K562 (cell line): Measurements from ENCODE around the gene UBE2M. TPM values are rescaled to one million over a fixed set of nuclear protein-coding genes. Genes with fewer than 3 reads are reported as not detected.

ENCODE experiments used
- BRF2 ChIP-seq: IDR thresholded peaks from 3 replicates; pipeline ENCODE4 v1.6.1; 2011; ENCODE audit warnings: borderline replicate concordance, mild to moderate bottlenecking; ENCODE audit not compliant: insufficient read length, insufficient read depth
- CBFA2T3 ChIP-seq: fragments of 450-650 bp; IDR thresholded peaks from 2 replicates; pipeline ENCODE4 v1.6.1; 2017
- CGGBP1 ChIP-seq: fragments of 250-450 bp; sonication (Bioruptor Pico); IDR thresholded peaks from 2 replicates; pipeline ENCODE4 v1.9.0; 2021; ENCODE audit warnings: mild to moderate bottlenecking
- CHCHD3 ChIP-seq: fragments of 250-450 bp; sonication (Bioruptor Pico); IDR thresholded peaks from 2 replicates; pipeline ENCODE4 v2.1.2; 2022; ENCODE audit warnings: mild to moderate bottlenecking
- EWSR1 ChIP-seq: fragments of 450-650 bp; IDR thresholded peaks from 2 replicates; pipeline ENCODE4 v1.6.1; 2018; ENCODE audit warnings: borderline replicate concordance, mild to moderate bottlenecking, low read depth, moderate library complexity; ENCODE audit not compliant: partially characterized antibody
- FIP1L1 ChIP-seq: fragments of 200-400 bp; formaldehyde crosslinking; IDR thresholded peaks from 2 replicates; pipeline ENCODE4 v1.6.1; 2018; ENCODE audit warnings: mild to moderate bottlenecking, low read depth, low read length; ENCODE audit not compliant: poor library complexity, severe bottlenecking
- HMG20B ChIP-seq: fragments of 250-450 bp; sonication (Bioruptor Pico); IDR thresholded peaks from 2 replicates; pipeline ENCODE4 v1.5.0; 2021; ENCODE audit warnings: mild to moderate bottlenecking
- ILF3 ChIP-seq: fragments of 450-650 bp; IDR thresholded peaks from 2 replicates; pipeline ENCODE4 v1.6.1; 2018; ENCODE audit warnings: antibody characterized with exemption, mild to moderate bottlenecking, moderate library complexity, borderline replicate concordance
- KHSRP ChIP-seq: fragments of 450-650 bp; IDR thresholded peaks from 2 replicates; pipeline ENCODE4 v1.6.1; 2017
- NCOR1 ChIP-seq: fragments of 450-650 bp; IDR thresholded peaks from 2 replicates; pipeline ENCODE4 v1.6.1; 2016; ENCODE audit warnings: mild to moderate bottlenecking, moderate library complexity
- NUFIP1 ChIP-seq: fragments of 450-650 bp; IDR thresholded peaks from 2 replicates; pipeline ENCODE4 v1.6.1; 2018; ENCODE audit not compliant: partially characterized antibody
- SIN3A ChIP-seq, 2 experiments: fragments of 150-350 bp in 1 of 2; IDR thresholded peaks; 2 replicates each; pipeline ENCODE4 v1.6.1; 2011 to 2016; ENCODE audit warnings: borderline replicate concordance in 2 of 2, low read depth in 2 of 2, low read length in 2 of 2, mild to moderate bottlenecking in 2 of 2, moderate library complexity in 2 of 2; ENCODE audit not compliant: control insufficient read depth in 1 of 2
- ZBTB11 ChIP-seq, 3 experiments: fragments of 200-800 bp in 1 of 3; fragments of 250-450 bp in 1 of 3; fragments of 450-650 bp in 1 of 3; sonication (Bioruptor Pico) in 1 of 3; sonication (Bioruptor generic) in 1 of 3; formaldehyde crosslinking in 1 of 3; IDR thresholded peaks; 2 replicates each; pipeline versions ENCODE4 v1.6.1 to v1.8.0; 2016 to 2022; ENCODE audit warnings: mild to moderate bottlenecking in 2 of 3, missing genetic modification characterization in 2 of 3, missing compliant biosample characterization in 1 of 3, moderate library complexity in 1 of 3
- ZFPM2 ChIP-seq: fragments of 250-450 bp; sonication (Bioruptor Pico); IDR thresholded peaks from 2 replicates; pipeline ENCODE4 v1.5.1; 2022; ENCODE audit warnings: mild to moderate bottlenecking
- ZNF263 ChIP-seq: sonication (generic); formaldehyde crosslinking; IDR thresholded peaks from 2 replicates; pipeline ENCODE4 v1.8.0; 2022; ENCODE audit warnings: mild to moderate bottlenecking, missing genetic modification reagents, borderline replicate concordance
- ZNF57 ChIP-seq: fragments of 450-650 bp; formaldehyde crosslinking; IDR thresholded peaks from 2 replicates; pipeline ENCODE4 v1.4.0; 2020; ENCODE audit warnings: mild to moderate bottlenecking, moderate library complexity
- ZNF75A ChIP-seq: fragments of 450-650 bp; formaldehyde crosslinking; IDR thresholded peaks from 2 replicates; pipeline ENCODE4 v1.4.0; 2020; ENCODE audit warnings: mild to moderate bottlenecking
- polyA plus RNA-seq, 8 experiments: library from polyadenylated mRNA; depleted of rRNA in 4 of 8; stranded (reverse) in 5 of 8; unstranded in 3 of 8; fragments of >200 nt; fragmentation: Nextera tagmentation in 2 of 8; fragmentation: Illumina TruSeq in 1 of 8; extraction: Ambion mirVana in 2 of 8; extraction: Trizol in 1 of 8; gene quantifications; 2 replicates each; pipeline versions ENCODE4 v1.2.1 to v1.2.3, GENCODE V29; 2011 to 2014; ENCODE audit warnings: inconsistent platforms in 1 of 8, missing spikeins in 1 of 8
- total RNA-seq, 7 experiments: library from RNA; depleted of rRNA in 6 of 7; stranded (reverse); fragments of >200 nt in 6 of 7; fragmentation: Illumina TruSeq in 2 of 7; extraction: Trizol in 2 of 7; gene quantifications; 2 replicates each; pipeline versions ENCODE4 v1.2.1 to v1.2.3, GENCODE V29; 2011 to 2021; ENCODE audit warnings: low replicate concordance in 1 of 7
- TF ChIP-seq, protein P1 (sequence below): sonication (generic); formaldehyde crosslinking; IDR thresholded peaks from 2 replicates; pipeline ENCODE4 v1.8.1; 2023; ENCODE audit warnings: mild to moderate bottlenecking, missing genetic modification reagents, moderate library complexity

The UBE2M gene
- total and polyA plus RNA-seq, 9 of the 15 experiments (the other 6 are each of a cell fraction or from before 2014, with no cell fraction given): 0.92 to 163 (median 85.7) TPM

- TF ChIP-seq HMG20B (peak; percentile 60; the same call in 1 of the 2 replicates), ZFPM2 (CRISPR knock-in tag) (peak; percentile 83), FIP1L1 (peak; percentile 79), ZNF57 (no peak), CGGBP1 (CRISPR knock-in tag) (no peak), NCOR1 (peak; percentile 46), NUFIP1 (no peak), CHCHD3 (CRISPR knock-in tag) (no peak), SIN3A (IDR thresholded peaks at IDR 0.05; ENCODE audit: borderline replicate concordance in 2 of 2, control insufficient read depth in 1 of 2, low read depth in 2 of 2, low read length in 2 of 2) (peak; percentile 46 to 79; a peak in 3 of 4 replicates), CBFA2T3 (no peak), ZNF263 (CRISPR knock-in tag) (peak; percentile 71; the same call in 1 of the 2 replicates), ZBTB11 (CRISPR knock-in tag; IDR thresholded peaks at IDR 0.05) (peak; percentile 68 to 98 (median 85); a peak in 5 of 6 replicates), ZNF75A (CRISPR knock-in tag) (no peak), BRF2 (no peak), EWSR1 (no peak), ILF3 (peak; percentile 93; the same call in 1 of the 2 replicates), KHSRP (no peak)
- TF ChIP-seq, protein P1, sequence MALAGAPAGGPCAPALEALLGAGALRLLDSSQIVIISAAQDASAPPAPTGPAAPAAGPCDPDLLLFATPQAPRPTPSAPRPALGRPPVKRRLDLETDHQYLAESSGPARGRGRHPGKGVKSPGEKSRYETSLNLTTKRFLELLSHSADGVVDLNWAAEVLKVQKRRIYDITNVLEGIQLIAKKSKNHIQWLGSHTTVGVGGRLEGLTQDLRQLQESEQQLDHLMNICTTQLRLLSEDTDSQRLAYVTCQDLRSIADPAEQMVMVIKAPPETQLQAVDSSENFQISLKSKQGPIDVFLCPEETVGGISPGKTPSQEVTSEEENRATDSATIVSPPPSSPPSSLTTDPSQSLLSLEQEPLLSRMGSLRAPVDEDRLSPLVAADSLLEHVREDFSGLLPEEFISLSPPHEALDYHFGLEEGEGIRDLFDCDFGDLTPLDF (CRISPR knock-in tag): no peak
Measured at GRCh38 chr19:58554494-58555368, 3.7 kb downstream of the UBE2M start, which contains the start of gene CHMP2A (continued).
